Measurements from ENCODE around the gene ZNF385B. TPM values are rescaled to one million over a fixed set of nuclear protein-coding genes. Genes with fewer than 3 reads are reported as not detected.

ZNF385B gene
- total and polyA plus RNA-seq, 11 donors, result 0.07 to 12.2 (median 2.3) TPM

DNA sequence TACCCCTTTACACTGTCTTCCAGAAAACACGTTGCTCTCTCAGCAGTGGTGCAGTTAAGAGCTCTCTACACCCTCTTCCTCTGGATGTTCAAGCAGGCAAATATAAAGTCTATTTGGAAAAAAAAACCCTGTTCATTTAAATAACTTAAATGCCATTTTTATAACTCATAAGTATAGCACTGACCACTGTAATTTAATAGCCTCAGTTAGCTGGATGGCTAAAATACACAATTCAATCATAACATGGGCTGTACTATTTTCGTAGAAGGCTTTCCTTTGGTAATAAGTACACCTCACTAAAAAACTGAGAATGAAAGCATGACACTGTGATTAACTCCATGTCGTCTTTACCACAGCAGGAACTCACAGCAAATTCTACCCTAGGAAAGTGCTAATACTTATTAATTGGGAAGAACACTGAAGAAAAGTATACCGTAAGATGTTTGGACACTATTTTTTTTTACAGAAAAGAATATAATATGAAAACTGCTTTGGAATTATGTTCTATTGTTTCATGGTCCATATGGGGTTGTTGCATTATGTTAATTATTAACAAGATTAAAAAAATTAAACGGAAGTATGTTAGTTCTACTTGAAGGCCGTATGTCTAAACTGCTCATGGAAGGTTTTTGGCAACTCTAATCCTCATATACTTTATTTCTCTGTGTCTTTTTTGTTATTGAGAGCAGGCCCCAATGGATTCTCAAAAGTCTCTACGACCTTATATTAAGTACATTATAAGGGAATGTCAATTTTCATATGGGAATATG is 269.1 kb downstream of the ZNF385B start:
- DNase-seq (no peak), ATAC-seq (no peak)
- WGBS, 4 donors, result 78 to 81% (median 81%) methylated on average over 7 of the region's 7 CpGs
- Histone ChIP-seq H3K27me3 (no peaks in the 10 kb centered on the region), H3K4me3 (no peak overlapping the region), H3K36me3 (no peaks in the 10 kb centered on the region), H3K4me1 (peaks cover 0 to 5% (median 0%) of the 10 kb centered on the region in 12 donors), H3K9me3 (peaks cover 0 to 11% (median 0%) of the 10 kb centered on the region in 12 donors), H3K27ac (no peak overlapping the region)
- TF ChIP-seq, protein P1, sequence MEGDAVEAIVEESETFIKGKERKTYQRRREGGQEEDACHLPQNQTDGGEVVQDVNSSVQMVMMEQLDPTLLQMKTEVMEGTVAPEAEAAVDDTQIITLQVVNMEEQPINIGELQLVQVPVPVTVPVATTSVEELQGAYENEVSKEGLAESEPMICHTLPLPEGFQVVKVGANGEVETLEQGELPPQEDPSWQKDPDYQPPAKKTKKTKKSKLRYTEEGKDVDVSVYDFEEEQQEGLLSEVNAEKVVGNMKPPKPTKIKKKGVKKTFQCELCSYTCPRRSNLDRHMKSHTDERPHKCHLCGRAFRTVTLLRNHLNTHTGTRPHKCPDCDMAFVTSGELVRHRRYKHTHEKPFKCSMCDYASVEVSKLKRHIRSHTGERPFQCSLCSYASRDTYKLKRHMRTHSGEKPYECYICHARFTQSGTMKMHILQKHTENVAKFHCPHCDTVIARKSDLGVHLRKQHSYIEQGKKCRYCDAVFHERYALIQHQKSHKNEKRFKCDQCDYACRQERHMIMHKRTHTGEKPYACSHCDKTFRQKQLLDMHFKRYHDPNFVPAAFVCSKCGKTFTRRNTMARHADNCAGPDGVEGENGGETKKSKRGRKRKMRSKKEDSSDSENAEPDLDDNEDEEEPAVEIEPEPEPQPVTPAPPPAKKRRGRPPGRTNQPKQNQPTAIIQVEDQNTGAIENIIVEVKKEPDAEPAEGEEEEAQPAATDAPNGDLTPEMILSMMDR (IDR thresholded peaks at IDR 0.05), result no peak
- no peak for TF ChIP-seq POLR2A (IDR thresholded peaks at IDR 0.05)
- intact Hi-C loops (cut with DNase I), result loop anchor here in 2 of 10 donors (10.0 kb wide), 1 partner anchor 152 kb away; no protein-coding TSS in a partner anchor

DNA sequence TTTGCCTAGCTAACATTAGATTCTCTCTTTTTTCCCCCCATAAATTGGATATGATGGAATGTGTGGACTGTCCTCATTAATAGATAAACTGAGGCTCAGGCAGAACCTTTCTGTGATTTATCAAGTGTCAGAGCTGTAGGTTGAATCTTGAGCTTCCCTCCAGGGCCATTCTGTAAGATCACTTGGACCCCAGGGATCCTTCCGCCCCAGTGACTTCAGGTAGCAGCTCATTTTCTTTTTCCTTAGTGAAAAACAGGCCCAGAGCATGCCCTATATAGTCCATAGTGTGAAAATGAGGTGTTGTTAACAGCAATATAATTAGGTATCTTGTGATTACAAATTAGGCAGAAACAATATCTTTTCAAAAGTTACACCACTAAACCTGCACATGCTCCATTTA is 269.7 kb downstream of the ZNF385B start:
- Histone ChIP-seq H3K27ac (no peak overlapping the region), H3K4me1 (peaks cover 0 to 5% (median 0%) of the 10 kb centered on the region in 12 donors), H3K9me3 (peaks cover 0 to 9% (median 0%) of the 10 kb centered on the region in 12 donors), H3K27me3 (no peaks in the 10 kb centered on the region), H3K4me3 (no peak overlapping the region), H3K36me3 (no peaks in the 10 kb centered on the region)
- TF ChIP-seq POLR2A (IDR thresholded peaks at IDR 0.05), result no peak
- TF ChIP-seq, protein P1 (IDR thresholded peaks at IDR 0.05), result no peak
- ATAC-seq (no peak), DNase-seq (no peak)
- intact Hi-C loops (cut with DNase I), result loop anchor here in 2 of 10 donors (10.0 kb wide), 1 partner anchor 153 kb away; no protein-coding TSS in a partner anchor
- 83 to 100% (median 86%) methylated on average over 1 of the region's 1 CpG for WGBS, 4 donors

DNA sequence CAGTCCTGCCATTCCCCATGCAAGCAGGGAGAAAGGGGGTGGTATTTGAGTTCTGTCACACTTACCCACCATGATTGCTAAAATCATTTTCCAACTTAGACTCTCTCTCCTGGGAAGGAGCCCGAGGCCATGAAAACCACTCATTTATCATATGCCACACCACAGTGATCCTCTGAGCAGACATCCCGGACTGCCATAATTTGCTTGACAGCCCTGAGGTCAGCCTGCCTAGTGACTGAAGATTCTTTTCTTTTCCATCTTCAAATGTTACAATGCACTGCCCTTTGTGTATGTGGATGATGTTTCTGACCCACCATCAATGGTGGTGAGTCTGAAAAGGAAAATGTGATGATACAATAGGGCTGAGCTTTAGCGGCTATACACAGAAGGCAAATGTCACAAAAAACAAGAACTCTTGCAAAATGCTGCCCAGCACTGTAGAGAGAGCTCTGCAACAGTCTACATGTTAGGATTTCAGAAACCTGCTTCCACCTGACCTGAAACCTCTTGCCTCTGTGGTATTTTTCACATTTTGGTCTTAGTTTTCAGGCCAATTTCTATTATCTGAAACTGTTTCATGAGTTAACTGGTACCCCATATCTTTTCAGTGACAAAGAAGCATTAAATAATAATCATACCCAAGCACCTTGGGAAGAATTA is 272.8 kb downstream of the ZNF385B start:
- H3K4me1 ChIP-seq, result no peaks in the 10 kb centered on the region
- intact Hi-C loops (cut with DNase I), result no loop called here
- H3K27ac ChIP-seq, result no peak overlapping the region
- 72 to 87% (median 72%) methylated on average over 3 of the region's 3 CpGs for WGBS, 4 donors
- ATAC-seq (no peak), DNase-seq (no peak)
- H3K27me3 ChIP-seq, result no peaks in the 10 kb centered on the region
- TF ChIP-seq POLR2A (IDR thresholded peaks at IDR 0.05), result no peak
- TF ChIP-seq, protein P1 (IDR thresholded peaks at IDR 0.05), result no peak
- no peak overlapping the region for H3K4me3 ChIP-seq
- H3K9me3 ChIP-seq, result no peaks in the 10 kb centered on the region
- H3K36me3 ChIP-seq, result no peaks in the 10 kb centered on the region

DNA sequence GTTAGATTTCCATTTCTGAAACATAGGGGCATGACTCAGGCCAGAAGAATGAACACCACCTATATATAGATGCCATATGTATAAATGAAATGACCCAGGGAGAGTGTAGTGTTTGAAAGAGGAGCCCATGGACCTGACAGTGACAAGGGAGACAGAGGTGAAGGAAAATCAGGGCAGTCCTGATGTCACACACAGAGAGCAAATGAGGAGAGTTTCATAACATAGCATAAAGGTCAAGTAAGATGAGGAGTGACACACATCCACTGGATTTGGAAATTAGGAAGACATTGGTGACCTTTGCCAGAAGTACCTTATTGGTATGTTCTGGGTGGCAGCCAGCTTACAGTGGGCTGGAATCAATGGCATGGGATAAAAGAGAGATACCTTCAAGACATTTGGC is 276.7 kb downstream of the ZNF385B start:
- intact Hi-C loops (cut with DNase I), result no loop called here
- Histone ChIP-seq H3K27ac (no peak overlapping the region), H3K27me3 (no peaks in the 10 kb centered on the region), H3K4me1 (peaks cover 0 to 8% (median 0%) of the 10 kb centered on the region in 12 donors), H3K36me3 (no peaks in the 10 kb centered on the region), H3K9me3 (peaks cover 0 to 3% (median 0%) of the 10 kb centered on the region in 12 donors), H3K4me3 (no peak overlapping the region)
- no peak for DNase-seq
- TF ChIP-seq POLR2A (IDR thresholded peaks at IDR 0.05), result no peak
- TF ChIP-seq, protein P1 (IDR thresholded peaks at IDR 0.05), result no peak
- peak in 2 of 4 donors; percentile 41 to 66 for ATAC-seq

Measured in heart left ventricle (tissue), 16 donors.